A549 (cell line): ENCODE data around the gene RAP1GDS1. TPM values are rescaled to one million over a fixed set of nuclear protein-coding genes. Genes with fewer than 3 reads are reported as not detected.

Source experiments
- ATAC-seq, 2 experiments: fragments of 200-7000 bp in 1 of 2; fragments of >200 bp in 1 of 2; cut with Nextera tagmentation in 1 of 2; cut with Tn5 transposase in 1 of 2; 3 replicates each; pipeline versions ENCODE4 v1.8.0 to v1.9.1; 2018 to 2020; ENCODE audit warnings: mild to moderate bottlenecking in 1 of 2, moderate library complexity in 1 of 2
- CTCF ChIA-PET: fragments of 300-600 bp; sonication (Branson Sonifier 250); formaldehyde crosslinking; extraction: SDS; loops from one replicate; lab custom pipeline; 2021; ENCODE audit warnings: antibody characterized with exemption, inconsistent platforms; lab: Yijun Ruan, JAX
- POLR2A ChIA-PET: fragments of 350-600 bp; formaldehyde crosslinking; extraction: SDS; loops from one replicate; lab custom pipeline; 2021; ENCODE audit warnings: antibody characterized with exemption, inconsistent platforms; lab: Yijun Ruan, JAX
- DNase-seq, 2 experiments: peaks; one replicate each; pipeline versions ENCODE4 v3.0.0 to v3.0.0-alpha.2; 2011 to 2016; ENCODE audit warnings: low read depth in 1 of 2, low spot score in 1 of 2
- FAIRE-seq: peaks from 2 replicates; lab custom pipeline; 2011; peaks lifted over from hg19 to GRCh38; lab: Jason Lieb, UNC
- H3K27ac ChIP-seq, 2 experiments: fragments of >200 bp; sonication (Bioruptor Twin); formaldehyde crosslinking; 3 replicates each; pipeline ENCODE4 v1.5.1; 2016 to 2017
- H3K4me1 ChIP-seq: fragments of >200 bp; sonication (Bioruptor Twin); formaldehyde crosslinking; 3 replicates; pipeline ENCODE4 v1.6.1; 2016
- H3K4me2 ChIP-seq: fragments of >200 bp; sonication (Bioruptor Twin); formaldehyde crosslinking; 3 replicates; pipeline ENCODE4 v1.6.1; 2016
- H3K4me3 ChIP-seq: fragments of >200 bp; sonication (Bioruptor Twin); formaldehyde crosslinking; 3 replicates; pipeline ENCODE4 v1.5.1; 2016
- H3K9me3 ChIP-seq: fragments of >200 bp; sonication (Bioruptor Twin); formaldehyde crosslinking; 3 replicates; pipeline ENCODE4 v1.6.1; 2016
- CBX8 ChIP-seq: fragments of 200-600 bp; sonication (generic); IDR thresholded peaks from 2 replicates; pipeline ENCODE4 v1.6.1; 2016
- CHD4 ChIP-seq: fragments of 200-600 bp; sonication (generic); IDR thresholded peaks from 2 replicates; pipeline ENCODE4 v1.6.1; 2016; ENCODE audit warnings: antibody characterized with exemption, mild to moderate bottlenecking, borderline replicate concordance
- ELK1 ChIP-seq: fragments of 150-350 bp; IDR thresholded peaks from 2 replicates; pipeline ENCODE4 v1.6.1; 2014; ENCODE audit warnings: low read depth, mild to moderate bottlenecking, low read length
- EP300 ChIP-seq, 2 experiments: fragments of >200 bp; sonication (Bioruptor Twin); formaldehyde crosslinking; IDR thresholded peaks; 2 replicates in 1 of 2; 3 replicates in 1 of 2; pipeline ENCODE4 v1.6.1; 2016 to 2017
- FOSB ChIP-seq: fragments of 250-450 bp; sonication (Bioruptor Pico); IDR thresholded peaks from 2 replicates; pipeline ENCODE4 v1.5.0; 2020; ENCODE audit warnings: mild to moderate bottlenecking, moderate library complexity
- FOSL2 ChIP-seq, 2 experiments: fragments of 450-650 bp in 1 of 2; fragments of >200 bp in 1 of 2; sonication (Bioruptor Twin) in 1 of 2; formaldehyde crosslinking; IDR thresholded peaks; 2 replicates each; pipeline versions ENCODE4 v1.5.0 to v1.6.1; 2016 to 2020; ENCODE audit warnings: mild to moderate bottlenecking in 1 of 2, moderate library complexity in 1 of 2
- GATA3 ChIP-seq: IDR thresholded peaks from 2 replicates; pipeline ENCODE4 v1.6.1; 2012; ENCODE audit warnings: borderline replicate concordance
- HEYL ChIP-seq: fragments of 250-450 bp; sonication (Bioruptor Pico); IDR thresholded peaks from 2 replicates; pipeline ENCODE4 v1.8.0; 2021; ENCODE audit warnings: mild to moderate bottlenecking, moderate library complexity
- HOXA7 ChIP-seq: fragments of 250-450 bp; sonication (Bioruptor Pico); IDR thresholded peaks from 2 replicates; pipeline ENCODE4 v1.5.0; 2020; ENCODE audit warnings: mild to moderate bottlenecking, moderate library complexity
- KDM5A ChIP-seq: fragments of 200-600 bp; sonication (generic); IDR thresholded peaks from 2 replicates; pipeline ENCODE4 v1.6.1; 2016; ENCODE audit warnings: antibody characterized with exemption, mild to moderate bottlenecking
- NFE2L2 ChIP-seq: fragments of 150-350 bp; conservative IDR thresholded peaks from 2 replicates; pipeline ENCODE4 v1.6.1; 2014; ENCODE audit warnings: low read length
- NR3C1 ChIP-seq: fragments of >200 bp; sonication (Bioruptor Twin); formaldehyde crosslinking; IDR thresholded peaks from 3 replicates; pipeline ENCODE4 v1.6.1; 2017
- PBX3 ChIP-seq: IDR thresholded peaks from 2 replicates; pipeline ENCODE4 v1.6.1; 2012
- PHF8 ChIP-seq: fragments of 200-600 bp; sonication (generic); IDR thresholded peaks from 2 replicates; pipeline ENCODE4 v1.6.1; 2016; ENCODE audit warnings: low read depth, mild to moderate bottlenecking, antibody characterized with exemption, moderate library complexity, borderline replicate concordance
- POLR2AphosphoS2 ChIP-seq: conservative IDR thresholded peaks from 2 replicates; pipeline ENCODE4 v1.6.1; 2012; ENCODE audit warnings: low read length, improper control_type of control experiment, inconsistent platforms
- RAD21 ChIP-seq, 2 experiments: fragments of >200 bp in 1 of 2; sonication (Bioruptor Twin) in 1 of 2; formaldehyde crosslinking in 1 of 2; IDR thresholded peaks in 1 of 2; conservative IDR thresholded peaks in 1 of 2; 2 replicates in 1 of 2; 3 replicates in 1 of 2; pipeline ENCODE4 v1.6.1; 2012 to 2018; ENCODE audit warnings: inconsistent platforms in 1 of 2
- RARB ChIP-seq: fragments of 250-450 bp; sonication (Bioruptor Pico); IDR thresholded peaks from 2 replicates; pipeline ENCODE4 v1.8.0; 2021; ENCODE audit warnings: mild to moderate bottlenecking, moderate library complexity
- REST ChIP-seq: fragments of 200-600 bp; sonication (generic); IDR thresholded peaks from 2 replicates; pipeline ENCODE4 v1.6.1; 2016; ENCODE audit warnings: antibody characterized with exemption, mild to moderate bottlenecking, moderate library complexity
- RFX5 ChIP-seq: fragments of 450-650 bp; IDR thresholded peaks from 2 replicates; pipeline ENCODE4 v1.7.1; 2014; ENCODE audit warnings: antibody characterized with exemption, mild to moderate bottlenecking, moderate library complexity
- SMC3 ChIP-seq: fragments of >200 bp; sonication (Bioruptor Twin); formaldehyde crosslinking; IDR thresholded peaks from 3 replicates; pipeline ENCODE4 v1.6.1; 2018; ENCODE audit warnings: inconsistent platforms
- SREBF2 ChIP-seq: fragments of 450-650 bp; IDR thresholded peaks from 2 replicates; pipeline ENCODE4 v1.6.1; 2014; ENCODE audit warnings: mild to moderate bottlenecking, moderate library complexity
- ZC3H11A ChIP-seq: fragments of 450-650 bp; IDR thresholded peaks from 2 replicates; pipeline ENCODE4 v1.6.1; 2014; ENCODE audit warnings: antibody characterized with exemption, mild to moderate bottlenecking
- ZNF302 ChIP-seq: fragments of 250-450 bp; sonication (Bioruptor Pico); IDR thresholded peaks from 2 replicates; pipeline ENCODE4 v1.9.0; 2021; ENCODE audit warnings: inconsistent platforms, mild to moderate bottlenecking, moderate library complexity
- WGBS: methylation state at CpG from one replicate; pipeline ENCODE4 v1.1.6; 2017; ENCODE audit errors: missing lambda C conversion rate; 5-methylcytosine and 5-hydroxymethylcytosine counted together
- polyA plus RNA-seq, 4 experiments: library from polyadenylated mRNA; depleted of rRNA in 3 of 4; stranded (reverse); fragments of >200 nt; fragmentation: RNase III in 1 of 4; extraction: RNeasy Plus Mini Kit Qiagen cat#74134 plus additional on column Dnase treatment in 1 of 4; gene quantifications; 2 replicates in 3 of 4; 3 replicates in 1 of 4; pipeline ENCODE4 v1.2.3, GENCODE V29; 2011 to 2017
- TF ChIP-seq, protein P1 (sequence below): fragments of 450-650 bp; IDR thresholded peaks from 2 replicates; pipeline ENCODE4 v1.6.1; 2014; ENCODE audit warnings: antibody characterized with exemption
- TF ChIP-seq, protein P2 (sequence below): IDR thresholded peaks from 2 replicates; pipeline ENCODE4 v1.6.1; 2012; ENCODE audit warnings: low read depth, borderline replicate concordance

RAP1GDS1 gene
- polyA plus RNA-seq, 2 of the 4 experiments (the other 2 are of a cell fraction), result 29.3 to 31.6 TPM

GRCh38 chr4:98314791-98315565 lies 53.8 kb downstream of the RAP1GDS1 start:
- FAIRE-seq (no peak), ATAC-seq (no peak), DNase-seq (no peak)
- ChIA-PET CTCF (no interaction called here), POLR2A (no interaction called here)
- 91% methylated on average over 3 of the region's 3 CpGs for WGBS
- Histone ChIP-seq H3K4me1 (no peaks in the 10 kb centered on the region), H3K4me2 (no peak overlapping the region), H3K9me3 (no peaks in the 10 kb centered on the region; the same call in 2 of the 3 replicates), H3K27ac (no peak overlapping the region), H3K4me3 (no peak overlapping the region)
- TF ChIP-seq EP300 (IDR thresholded peaks at IDR 0.05) (no peak), NR3C1 (no peak), SMC3 (no peak), CHD4 (no peak), FOSL2 (IDR thresholded peaks at IDR 0.05) (no peak), FOSL2 (CRISPR knock-in tag; IDR thresholded peaks at IDR 0.05) (no peak), ZC3H11A (no peak), RAD21 (conservative IDR thresholded peaks at IDR 0.05 in 1 of 2, IDR thresholded peaks at IDR 0.05 in 1 of 2) (no peak), FOSB (no peak)

GRCh38 chr4:98318521-98318920 lies 57.3 kb downstream of the RAP1GDS1 start:
- CTCF ChIA-PET, result no interaction called here
- TF ChIP-seq ELK1 (no peak), POLR2AphosphoS2 (no peak), FOSB (no peak), HEYL (CRISPR knock-in tag) (no peak), HOXA7 (CRISPR knock-in tag) (no peak), KDM5A (no peak), SREBF2 (no peak), CBX8 (no peak), NFE2L2 (no peak), RARB (CRISPR knock-in tag) (no peak), PHF8 (no peak), RFX5 (no peak), REST (no peak), ZNF302 (no peak), GATA3 (no peak), NR3C1 (no peak), PBX3 (no peak), ZC3H11A (no peak)
- TF ChIP-seq, protein P1, sequence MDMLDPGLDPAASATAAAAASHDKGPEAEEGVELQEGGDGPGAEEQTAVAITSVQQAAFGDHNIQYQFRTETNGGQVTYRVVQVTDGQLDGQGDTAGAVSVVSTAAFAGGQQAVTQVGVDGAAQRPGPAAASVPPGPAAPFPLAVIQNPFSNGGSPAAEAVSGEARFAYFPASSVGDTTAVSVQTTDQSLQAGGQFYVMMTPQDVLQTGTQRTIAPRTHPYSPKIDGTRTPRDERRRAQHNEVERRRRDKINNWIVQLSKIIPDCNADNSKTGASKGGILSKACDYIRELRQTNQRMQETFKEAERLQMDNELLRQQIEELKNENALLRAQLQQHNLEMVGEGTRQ, result no peak
- TF ChIP-seq, protein P2, sequence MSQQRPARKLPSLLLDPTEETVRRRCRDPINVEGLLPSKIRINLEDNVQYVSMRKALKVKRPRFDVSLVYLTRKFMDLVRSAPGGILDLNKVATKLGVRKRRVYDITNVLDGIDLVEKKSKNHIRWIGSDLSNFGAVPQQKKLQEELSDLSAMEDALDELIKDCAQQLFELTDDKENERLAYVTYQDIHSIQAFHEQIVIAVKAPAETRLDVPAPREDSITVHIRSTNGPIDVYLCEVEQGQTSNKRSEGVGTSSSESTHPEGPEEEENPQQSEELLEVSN, result no peak
- TF ChIP-seq, all 56 proteins: peak for 0
- no peaks in the 10 kb centered on the region for H3K4me1 ChIP-seq
- DNase-seq, result no peak
- no peak overlapping the region for H3K4me3 ChIP-seq
- POLR2A ChIA-PET, result no interaction called here
- no peaks in the 10 kb centered on the region; the same call in 2 of the 3 replicates for H3K9me3 ChIP-seq
- ATAC-seq, result no peak
- H3K27ac ChIP-seq, result no peak overlapping the region
- 83% methylated on average over 2 of the region's 2 CpGs for WGBS
- no peak for FAIRE-seq
- no peak overlapping the region for H3K4me2 ChIP-seq
